ENCODE results near the gene CPEB3.

DNA sequence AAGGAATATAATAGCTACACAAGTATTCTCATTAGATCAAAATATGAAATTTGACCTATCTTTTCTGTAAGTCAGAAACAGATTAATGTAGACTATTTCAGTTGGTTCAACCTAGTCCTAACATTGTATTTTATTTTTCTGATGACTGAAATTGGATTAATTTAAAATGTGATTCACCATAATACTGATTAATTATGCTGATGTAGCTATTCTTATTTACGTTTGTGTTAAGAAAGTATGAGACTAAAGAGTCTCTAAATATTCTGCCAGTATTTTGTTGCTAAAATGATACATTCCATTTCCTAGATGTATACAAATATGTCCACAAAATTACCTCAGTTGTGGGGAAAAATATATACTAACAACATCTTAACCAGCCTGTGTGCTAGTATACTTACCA, 18.4 kb upstream of the CPEB3 start:
- TF ChIP-seq, protein P1, sequence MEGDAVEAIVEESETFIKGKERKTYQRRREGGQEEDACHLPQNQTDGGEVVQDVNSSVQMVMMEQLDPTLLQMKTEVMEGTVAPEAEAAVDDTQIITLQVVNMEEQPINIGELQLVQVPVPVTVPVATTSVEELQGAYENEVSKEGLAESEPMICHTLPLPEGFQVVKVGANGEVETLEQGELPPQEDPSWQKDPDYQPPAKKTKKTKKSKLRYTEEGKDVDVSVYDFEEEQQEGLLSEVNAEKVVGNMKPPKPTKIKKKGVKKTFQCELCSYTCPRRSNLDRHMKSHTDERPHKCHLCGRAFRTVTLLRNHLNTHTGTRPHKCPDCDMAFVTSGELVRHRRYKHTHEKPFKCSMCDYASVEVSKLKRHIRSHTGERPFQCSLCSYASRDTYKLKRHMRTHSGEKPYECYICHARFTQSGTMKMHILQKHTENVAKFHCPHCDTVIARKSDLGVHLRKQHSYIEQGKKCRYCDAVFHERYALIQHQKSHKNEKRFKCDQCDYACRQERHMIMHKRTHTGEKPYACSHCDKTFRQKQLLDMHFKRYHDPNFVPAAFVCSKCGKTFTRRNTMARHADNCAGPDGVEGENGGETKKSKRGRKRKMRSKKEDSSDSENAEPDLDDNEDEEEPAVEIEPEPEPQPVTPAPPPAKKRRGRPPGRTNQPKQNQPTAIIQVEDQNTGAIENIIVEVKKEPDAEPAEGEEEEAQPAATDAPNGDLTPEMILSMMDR (IDR thresholded peaks at IDR 0.05; ENCODE audit: low read length): no peak
- TF ChIP-seq EZH2 (IDR thresholded peaks at IDR 0.05; ENCODE audit: borderline replicate concordance, low read length): no peak
